ENCODE measurements around the gene PRKCA.
"Not testable (repeated sequence)": the region's sequence is repeated elsewhere in the genome, so short reads cannot be mapped to it uniquely, and the experiment has no call there.

DNA sequence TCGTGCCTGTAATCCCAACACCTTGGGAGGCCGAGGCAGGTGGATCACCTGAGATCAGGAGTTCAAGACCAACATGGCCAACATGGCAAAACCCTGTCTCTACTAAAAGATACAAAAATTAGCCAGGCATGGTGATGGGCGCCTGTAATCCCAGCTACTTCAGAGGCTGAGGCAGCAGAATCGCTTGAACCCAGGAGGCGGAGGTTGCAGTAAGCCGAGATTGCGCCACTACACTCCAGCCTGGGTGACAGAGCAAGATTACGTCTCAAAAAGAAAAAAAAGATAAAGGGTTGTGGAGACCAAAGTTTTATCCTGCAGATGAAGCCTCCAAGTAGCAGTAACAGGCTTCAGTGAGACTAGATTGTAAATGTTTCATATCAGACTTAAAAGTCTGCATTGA is 49.0 kb upstream of the PRKCA start:
- TF ChIP-seq, protein P1, sequence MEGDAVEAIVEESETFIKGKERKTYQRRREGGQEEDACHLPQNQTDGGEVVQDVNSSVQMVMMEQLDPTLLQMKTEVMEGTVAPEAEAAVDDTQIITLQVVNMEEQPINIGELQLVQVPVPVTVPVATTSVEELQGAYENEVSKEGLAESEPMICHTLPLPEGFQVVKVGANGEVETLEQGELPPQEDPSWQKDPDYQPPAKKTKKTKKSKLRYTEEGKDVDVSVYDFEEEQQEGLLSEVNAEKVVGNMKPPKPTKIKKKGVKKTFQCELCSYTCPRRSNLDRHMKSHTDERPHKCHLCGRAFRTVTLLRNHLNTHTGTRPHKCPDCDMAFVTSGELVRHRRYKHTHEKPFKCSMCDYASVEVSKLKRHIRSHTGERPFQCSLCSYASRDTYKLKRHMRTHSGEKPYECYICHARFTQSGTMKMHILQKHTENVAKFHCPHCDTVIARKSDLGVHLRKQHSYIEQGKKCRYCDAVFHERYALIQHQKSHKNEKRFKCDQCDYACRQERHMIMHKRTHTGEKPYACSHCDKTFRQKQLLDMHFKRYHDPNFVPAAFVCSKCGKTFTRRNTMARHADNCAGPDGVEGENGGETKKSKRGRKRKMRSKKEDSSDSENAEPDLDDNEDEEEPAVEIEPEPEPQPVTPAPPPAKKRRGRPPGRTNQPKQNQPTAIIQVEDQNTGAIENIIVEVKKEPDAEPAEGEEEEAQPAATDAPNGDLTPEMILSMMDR (IDR thresholded peaks at IDR 0.05 in 2 of 3, conservative IDR thresholded peaks at IDR 0.05 in 1 of 3; ENCODE audit: insufficient read depth in 2 of 3, low read depth in 1 of 3, low read length in 3 of 3), result not testable (repeated sequence)
- not testable (repeated sequence) for TF ChIP-seq POLR2A (conservative IDR thresholded peaks at IDR 0.05)

All from K562 (cell line).